ENCODE results near the gene ENKUR.

GRCh38 chr10:24953675-24954074 lies 62.3 kb downstream of the ENKUR start:
- no peak for TF ChIP-seq CTCF (conservative IDR thresholded peaks at IDR 0.05; ENCODE audit: low read depth, low read length)
- TF ChIP-seq EZH2 (IDR thresholded peaks at IDR 0.05; ENCODE audit: borderline replicate concordance, low read depth, low read length, poor library complexity, severe bottlenecking) = no peak

Data from A673 (cell line).